GM12891 (cell line): ENCODE data around the gene NEURL1B.

Experiments used
- DNase-seq: peaks from one replicate; pipeline ENCODE4 v3.0.0; 2011; ENCODE audit warnings: low spot score; ENCODE audit not compliant: insufficient read length
- FAIRE-seq: peaks from 2 replicates; lab custom pipeline; 2011; peaks lifted over from hg19 to GRCh38; lab: Jason Lieb, UNC
- PAX5 ChIP-seq: IDR thresholded peaks from 2 replicates; pipeline ENCODE4 v1.6.1; 2011; ENCODE audit warnings: low read length, moderate library complexity, mild to moderate bottlenecking; ENCODE audit not compliant: insufficient read depth, severe bottlenecking
- POLR2A ChIP-seq: IDR thresholded peaks from 2 replicates; pipeline ENCODE4 v1.6.1; 2011; ENCODE audit warnings: low read depth, low read length, control low read depth
- POLR2AphosphoS5 ChIP-seq: IDR thresholded peaks from 2 replicates; pipeline ENCODE4 v1.6.1; 2011; ENCODE audit warnings: low read depth, low read length, control low read depth
- POU2F2 ChIP-seq: IDR thresholded peaks from 2 replicates; pipeline ENCODE4 v1.6.1; 2011; ENCODE audit warnings: low read depth, mild to moderate bottlenecking, control low read depth, low read length, moderate library complexity
- SPI1 ChIP-seq: IDR thresholded peaks from 2 replicates; pipeline ENCODE4 v1.6.1; 2011; ENCODE audit warnings: low read depth, low read length, control low read depth
- TAF1 ChIP-seq: IDR thresholded peaks from 2 replicates; pipeline ENCODE4 v1.6.1; 2011; ENCODE audit warnings: low read depth, low read length, control low read depth

Gene NEURL1B

GRCh38 chr5:172620506-172620905 is 20.6 kb upstream of the NEURL1B start:
- no peak for TF ChIP-seq POLR2A
- TF ChIP-seq POU2F2, result no peak
- TF ChIP-seq SPI1, result no peak
- no peak for TF ChIP-seq POLR2AphosphoS5
- no peak for FAIRE-seq
- DNase-seq, result no peak

- FAIRE-seq (no peak), DNase-seq (no peak)
- TF ChIP-seq POLR2A (no peak), PAX5 (no peak), POLR2AphosphoS5 (no peak), POU2F2 (no peak), TAF1 (no peak), SPI1 (no peak)
These were observed 18.7 kb upstream of the NEURL1B start for GRCh38 chr5:172622091-172623046.

GRCh38 chr5:172623313-172623980 is 17.6 kb upstream of the NEURL1B start:
- DNase-seq (no peak), FAIRE-seq (no peak)
- TF ChIP-seq TAF1 (no peak), POLR2A (no peak), SPI1 (no peak), PAX5 (no peak)

- FAIRE-seq (no peak), DNase-seq (no peak)
- TF ChIP-seq TAF1, result no peak
- TF ChIP-seq PAX5, result no peak
- TF ChIP-seq POU2F2, result no peak
- TF ChIP-seq POLR2A, result no peak
These were observed 16.7 kb upstream of the NEURL1B start for GRCh38 chr5:172624083-172624995.

GRCh38 chr5:172624996-172625964 is 15.8 kb upstream of the NEURL1B start:
- FAIRE-seq, result no peak

GRCh38 chr5:172626031-172626581 is 15.0 kb upstream of the NEURL1B start:
- TF ChIP-seq PAX5, result no peak
- TF ChIP-seq SPI1, result no peak
- no peak for TF ChIP-seq POLR2A
- no peak for TF ChIP-seq POU2F2
- no peak for TF ChIP-seq POLR2AphosphoS5
- no peak for TF ChIP-seq TAF1
- DNase-seq (no peak), FAIRE-seq (no peak)

More at GRCh38 chr5:172624996-172625964, 15.8 kb upstream of the NEURL1B start:
- no peak for DNase-seq
- TF ChIP-seq POU2F2 (no peak), POLR2AphosphoS5 (no peak), POLR2A (no peak)

- FAIRE-seq (no peak), DNase-seq (no peak)
- TF ChIP-seq POLR2A, result no peak
- no peak for TF ChIP-seq POU2F2
- no peak for TF ChIP-seq PAX5
- no peak for TF ChIP-seq TAF1
- no peak for TF ChIP-seq SPI1
- TF ChIP-seq POLR2AphosphoS5, result no peak
These were observed 11.0 kb upstream of the NEURL1B start for GRCh38 chr5:172630082-172630481.

- no peak for FAIRE-seq
- TF ChIP-seq TAF1 (no peak), POU2F2 (no peak), POLR2A (no peak), PAX5 (no peak), POLR2AphosphoS5 (no peak), SPI1 (no peak)
- no peak for DNase-seq
These were observed 10.6 kb upstream of the NEURL1B start for GRCh38 chr5:172630482-172630881.

GRCh38 chr5:172630986-172631385 is 10.1 kb upstream of the NEURL1B start:
- DNase-seq (no peak), FAIRE-seq (no peak)
- no peak for TF ChIP-seq POLR2AphosphoS5
- no peak for TF ChIP-seq TAF1
- no peak for TF ChIP-seq SPI1
- no peak for TF ChIP-seq POU2F2
- TF ChIP-seq POLR2A, result no peak
- no peak for TF ChIP-seq PAX5
